Measurements from ENCODE around the gene CTNNBL1.

The CTNNBL1 gene

GRCh38 chr20:37749620-37750403, 56.0 kb downstream of the CTNNBL1 start:
- Histone ChIP-seq H3K4me1 (ENCODE audit: control insufficient read depth in 1 of 2, insufficient read depth in 2 of 2, low read length in 2 of 2) (no peaks in the 10 kb centered on the region), H3K27ac (ENCODE audit: low read depth, low read length) (no peak overlapping the region), H3K9ac (ENCODE audit: low read depth in 1 of 2, low read length in 2 of 2) (no peak overlapping the region), H3K36me3 (ENCODE audit: control insufficient read depth in 1 of 2, insufficient read depth in 2 of 2, low read length in 2 of 2) (peaks cover 27 to 37% of the 10 kb centered on the region in 2 donors), H3K27me3 (ENCODE audit: control insufficient read depth in 1 of 2, insufficient read depth in 2 of 2, low read length in 2 of 2) (no peaks in the 10 kb centered on the region), H3K4me3 (ENCODE audit: low read depth in 1 of 2, low read length in 2 of 2) (no peak overlapping the region), H3K9me3 (ENCODE audit: control insufficient read depth in 1 of 2, low read length in 2 of 2) (no peaks in the 10 kb centered on the region)

- H3K4me3 ChIP-seq (ENCODE audit: low read depth in 1 of 2, low read length in 2 of 2), result no peak overlapping the region
Observed at GRCh38 chr20:37755665-37756064, 61.8 kb downstream of the CTNNBL1 start.

GRCh38 chr20:37756234-37756633, 62.4 kb downstream of the CTNNBL1 start:
- H3K9ac ChIP-seq (ENCODE audit: low read depth in 1 of 2, low read length in 2 of 2), result no peak overlapping the region
- no peaks in the 10 kb centered on the region for H3K27me3 ChIP-seq (ENCODE audit: control insufficient read depth in 1 of 2, insufficient read depth in 2 of 2, low read length in 2 of 2)
- H3K4me1 ChIP-seq (ENCODE audit: control insufficient read depth in 1 of 2, insufficient read depth in 2 of 2, low read length in 2 of 2), result no peaks in the 10 kb centered on the region
- H3K4me3 ChIP-seq (ENCODE audit: low read depth in 1 of 2, low read length in 2 of 2), result no peak overlapping the region
- peaks cover 13 to 32% of the 10 kb centered on the region in 2 donors for H3K36me3 ChIP-seq (ENCODE audit: control insufficient read depth in 1 of 2, insufficient read depth in 2 of 2, low read length in 2 of 2)
- no peak overlapping the region for H3K27ac ChIP-seq (ENCODE audit: low read depth, low read length)
- no peaks in the 10 kb centered on the region for H3K9me3 ChIP-seq (ENCODE audit: control insufficient read depth in 1 of 2, low read length in 2 of 2)

More at GRCh38 chr20:37755665-37756064, 61.8 kb downstream of the CTNNBL1 start:
- Histone ChIP-seq H3K9ac (ENCODE audit: low read depth in 1 of 2, low read length in 2 of 2) (no peak overlapping the region), H3K36me3 (ENCODE audit: control insufficient read depth in 1 of 2, insufficient read depth in 2 of 2, low read length in 2 of 2) (peaks cover 15 to 29% of the 10 kb centered on the region in 2 donors), H3K27ac (ENCODE audit: low read depth, low read length) (no peak overlapping the region), H3K4me1 (ENCODE audit: control insufficient read depth in 1 of 2, insufficient read depth in 2 of 2, low read length in 2 of 2) (no peaks in the 10 kb centered on the region), H3K27me3 (ENCODE audit: control insufficient read depth in 1 of 2, insufficient read depth in 2 of 2, low read length in 2 of 2) (no peaks in the 10 kb centered on the region), H3K9me3 (ENCODE audit: control insufficient read depth in 1 of 2, low read length in 2 of 2) (no peaks in the 10 kb centered on the region)

- Histone ChIP-seq H3K36me3 (ENCODE audit: control insufficient read depth in 1 of 2, insufficient read depth in 2 of 2, low read length in 2 of 2) (peaks cover 13 to 31% of the 10 kb centered on the region in 2 donors), H3K9ac (ENCODE audit: low read depth in 1 of 2, low read length in 2 of 2) (no peak overlapping the region), H3K4me3 (ENCODE audit: low read depth in 1 of 2, low read length in 2 of 2) (no peak overlapping the region), H3K9me3 (ENCODE audit: control insufficient read depth in 1 of 2, low read length in 2 of 2) (no peaks in the 10 kb centered on the region), H3K27me3 (ENCODE audit: control insufficient read depth in 1 of 2, insufficient read depth in 2 of 2, low read length in 2 of 2) (no peaks in the 10 kb centered on the region), H3K4me1 (ENCODE audit: control insufficient read depth in 1 of 2, insufficient read depth in 2 of 2, low read length in 2 of 2) (no peaks in the 10 kb centered on the region), H3K27ac (ENCODE audit: low read depth, low read length) (no peak overlapping the region)
Observed at GRCh38 chr20:37757550-37757949, 63.7 kb downstream of the CTNNBL1 start.

GRCh38 chr20:37758332-37758731, 64.5 kb downstream of the CTNNBL1 start:
- no peaks in the 10 kb centered on the region for H3K9me3 ChIP-seq (ENCODE audit: control insufficient read depth in 1 of 2, low read length in 2 of 2)
- no peaks in the 10 kb centered on the region for H3K4me1 ChIP-seq (ENCODE audit: control insufficient read depth in 1 of 2, insufficient read depth in 2 of 2, low read length in 2 of 2)
- H3K27ac ChIP-seq (ENCODE audit: low read depth, low read length), result no peak overlapping the region
- H3K27me3 ChIP-seq (ENCODE audit: control insufficient read depth in 1 of 2, insufficient read depth in 2 of 2, low read length in 2 of 2), result no peaks in the 10 kb centered on the region
- no peak overlapping the region for H3K4me3 ChIP-seq (ENCODE audit: low read depth in 1 of 2, low read length in 2 of 2)
- H3K9ac ChIP-seq (ENCODE audit: low read depth in 1 of 2, low read length in 2 of 2), result no peak overlapping the region
- H3K36me3 ChIP-seq (ENCODE audit: control insufficient read depth in 1 of 2, insufficient read depth in 2 of 2, low read length in 2 of 2), result peaks cover 13 to 33% of the 10 kb centered on the region in 2 donors

- no peaks in the 10 kb centered on the region for H3K27me3 ChIP-seq (ENCODE audit: control insufficient read depth in 1 of 2, insufficient read depth in 2 of 2, low read length in 2 of 2)
- H3K9me3 ChIP-seq (ENCODE audit: control insufficient read depth in 1 of 2, low read length in 2 of 2), result no peaks in the 10 kb centered on the region
- H3K27ac ChIP-seq (ENCODE audit: low read depth, low read length), result no peak overlapping the region
- H3K9ac ChIP-seq (ENCODE audit: low read depth in 1 of 2, low read length in 2 of 2), result no peak overlapping the region
- no peak overlapping the region for H3K4me3 ChIP-seq (ENCODE audit: low read depth in 1 of 2, low read length in 2 of 2)
- H3K36me3 ChIP-seq (ENCODE audit: control insufficient read depth in 1 of 2, insufficient read depth in 2 of 2, low read length in 2 of 2), result peaks cover 13 to 40% of the 10 kb centered on the region in 2 donors
- no peaks in the 10 kb centered on the region for H3K4me1 ChIP-seq (ENCODE audit: control insufficient read depth in 1 of 2, insufficient read depth in 2 of 2, low read length in 2 of 2)
Observed at GRCh38 chr20:37759052-37759553, 65.3 kb downstream of the CTNNBL1 start.

- peaks cover 13 to 45% of the 10 kb centered on the region in 2 donors for H3K36me3 ChIP-seq (ENCODE audit: control insufficient read depth in 1 of 2, insufficient read depth in 2 of 2, low read length in 2 of 2)
- no peak overlapping the region for H3K27ac ChIP-seq (ENCODE audit: low read depth, low read length)
- no peaks in the 10 kb centered on the region for H3K4me1 ChIP-seq (ENCODE audit: control insufficient read depth in 1 of 2, insufficient read depth in 2 of 2, low read length in 2 of 2)
- no peak overlapping the region for H3K4me3 ChIP-seq (ENCODE audit: low read depth in 1 of 2, low read length in 2 of 2)
- no peaks in the 10 kb centered on the region for H3K9me3 ChIP-seq (ENCODE audit: control insufficient read depth in 1 of 2, low read length in 2 of 2)
- H3K9ac ChIP-seq (ENCODE audit: low read depth in 1 of 2, low read length in 2 of 2), result no peak overlapping the region
- no peaks in the 10 kb centered on the region for H3K27me3 ChIP-seq (ENCODE audit: control insufficient read depth in 1 of 2, insufficient read depth in 2 of 2, low read length in 2 of 2)
Observed at GRCh38 chr20:37759761-37760209, 66.0 kb downstream of the CTNNBL1 start.

GRCh38 chr20:37760322-37760721, 66.5 kb downstream of the CTNNBL1 start:
- Histone ChIP-seq H3K27ac (ENCODE audit: low read depth, low read length) (no peak overlapping the region), H3K36me3 (ENCODE audit: control insufficient read depth in 1 of 2, insufficient read depth in 2 of 2, low read length in 2 of 2) (peaks cover 13 to 50% of the 10 kb centered on the region in 2 donors), H3K4me3 (ENCODE audit: low read depth in 1 of 2, low read length in 2 of 2) (no peak overlapping the region), H3K9ac (ENCODE audit: low read depth in 1 of 2, low read length in 2 of 2) (no peak overlapping the region), H3K27me3 (ENCODE audit: control insufficient read depth in 1 of 2, insufficient read depth in 2 of 2, low read length in 2 of 2) (no peaks in the 10 kb centered on the region), H3K9me3 (ENCODE audit: control insufficient read depth in 1 of 2, low read length in 2 of 2) (no peaks in the 10 kb centered on the region), H3K4me1 (ENCODE audit: control insufficient read depth in 1 of 2, insufficient read depth in 2 of 2, low read length in 2 of 2) (no peaks in the 10 kb centered on the region)

GRCh38 chr20:37762716-37763485, 69.1 kb downstream of the CTNNBL1 start:
- peaks cover 7 to 59% of the 10 kb centered on the region in 2 donors for H3K36me3 ChIP-seq (ENCODE audit: control insufficient read depth in 1 of 2, insufficient read depth in 2 of 2, low read length in 2 of 2)
- H3K9ac ChIP-seq (ENCODE audit: low read depth in 1 of 2, low read length in 2 of 2), result no peak overlapping the region
- H3K27me3 ChIP-seq (ENCODE audit: control insufficient read depth in 1 of 2, insufficient read depth in 2 of 2, low read length in 2 of 2), result no peaks in the 10 kb centered on the region
- no peaks in the 10 kb centered on the region for H3K9me3 ChIP-seq (ENCODE audit: control insufficient read depth in 1 of 2, low read length in 2 of 2)
- no peak overlapping the region for H3K27ac ChIP-seq (ENCODE audit: low read depth, low read length)
- no peak overlapping the region for H3K4me3 ChIP-seq (ENCODE audit: low read depth in 1 of 2, low read length in 2 of 2)
- no peaks in the 10 kb centered on the region for H3K4me1 ChIP-seq (ENCODE audit: control insufficient read depth in 1 of 2, insufficient read depth in 2 of 2, low read length in 2 of 2)

- H3K9me3 ChIP-seq (ENCODE audit: control insufficient read depth in 1 of 2, low read length in 2 of 2), result no peaks in the 10 kb centered on the region
- H3K27ac ChIP-seq (ENCODE audit: low read depth, low read length), result no peak overlapping the region
- no peak overlapping the region for H3K9ac ChIP-seq (ENCODE audit: low read depth in 1 of 2, low read length in 2 of 2)
- no peaks in the 10 kb centered on the region for H3K4me1 ChIP-seq (ENCODE audit: control insufficient read depth in 1 of 2, insufficient read depth in 2 of 2, low read length in 2 of 2)
- no peak overlapping the region for H3K4me3 ChIP-seq (ENCODE audit: low read depth in 1 of 2, low read length in 2 of 2)
- H3K27me3 ChIP-seq (ENCODE audit: control insufficient read depth in 1 of 2, insufficient read depth in 2 of 2, low read length in 2 of 2), result no peaks in the 10 kb centered on the region
- H3K36me3 ChIP-seq (ENCODE audit: control insufficient read depth in 1 of 2, insufficient read depth in 2 of 2, low read length in 2 of 2), result peaks cover 7 to 55% of the 10 kb centered on the region in 2 donors
Observed at GRCh38 chr20:37764333-37764935, 70.6 kb downstream of the CTNNBL1 start.

All from duodenal mucosa (tissue), 2 donors.